Duodenal mucosa (tissue), 2 donors: ENCODE results near the gene UBAP1L.
"Not testable (repeated sequence)": the region's sequence is repeated elsewhere in the genome, so short reads cannot be mapped to it uniquely, and the experiment has no call there.

Source experiments
- H3K27ac ChIP-seq: one replicate; pipeline ENCODE4 v1.7.0; 2013; ENCODE audit warnings: low read depth, low read length
- H3K27me3 ChIP-seq, 2 donors: one replicate each; pipeline ENCODE4 v1.7.0; 2013; ENCODE audit warnings: low read length in 2 of 2, control low read depth in 1 of 2; ENCODE audit not compliant: insufficient read depth in 2 of 2, control insufficient read depth in 1 of 2
- H3K36me3 ChIP-seq, 2 donors: one replicate each; pipeline ENCODE4 v1.7.0; 2013; ENCODE audit warnings: low read length in 2 of 2, control low read depth in 1 of 2; ENCODE audit not compliant: insufficient read depth in 2 of 2, control insufficient read depth in 1 of 2
- H3K4me1 ChIP-seq, 2 donors: one replicate each; pipeline ENCODE4 v1.7.0; 2013; ENCODE audit warnings: low read length in 2 of 2, control low read depth in 1 of 2; ENCODE audit not compliant: insufficient read depth in 2 of 2, control insufficient read depth in 1 of 2
- H3K4me3 ChIP-seq, 2 donors: one replicate each; pipeline ENCODE4 v1.7.0; 2013; ENCODE audit warnings: low read length in 2 of 2, low read depth in 1 of 2
- H3K9ac ChIP-seq, 2 donors: one replicate each; pipeline ENCODE4 v1.7.0; 2013; ENCODE audit warnings: low read length in 2 of 2, low read depth in 1 of 2
- H3K9me3 ChIP-seq, 2 donors: one replicate each; pipeline ENCODE4 v1.7.0; 2013; ENCODE audit warnings: low read length in 2 of 2, control low read depth in 1 of 2; ENCODE audit not compliant: control insufficient read depth in 1 of 2

The UBAP1L gene

DNA sequence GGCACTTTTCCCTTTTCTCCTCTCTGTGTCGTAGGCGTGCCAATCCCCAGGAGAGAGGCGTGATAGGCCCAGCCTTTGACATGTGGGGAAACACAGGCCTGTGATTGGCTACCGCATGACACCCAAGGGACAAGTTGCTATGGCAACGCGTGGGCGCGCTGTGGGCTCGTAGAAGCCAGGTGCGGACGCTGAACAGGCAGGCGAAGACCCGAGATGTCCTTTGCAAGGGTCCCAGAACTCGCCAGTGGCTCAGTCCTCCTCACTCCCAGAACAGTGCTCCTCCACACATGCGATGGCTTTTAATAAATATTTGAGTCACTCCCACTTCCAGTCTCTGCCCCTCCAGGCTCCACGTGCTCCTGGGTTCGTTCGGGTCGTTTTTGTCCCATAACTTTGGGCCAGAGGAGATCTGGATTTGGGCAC lies 65.6 kb downstream of the UBAP1L start:
- Histone ChIP-seq H3K4me1 (peaks cover 25 to 27% of the 10 kb centered on the region in 2 donors), H3K27me3 (no peaks in the 10 kb centered on the region), H3K36me3 (peaks cover 3 to 9% of the 10 kb centered on the region in 2 donors), H3K9me3 (no peaks in the 10 kb centered on the region), H3K9ac (no peak overlapping the region), H3K4me3 (peak overlapping the region; percentile 50 to 70), H3K27ac (no peak overlapping the region)

DNA sequence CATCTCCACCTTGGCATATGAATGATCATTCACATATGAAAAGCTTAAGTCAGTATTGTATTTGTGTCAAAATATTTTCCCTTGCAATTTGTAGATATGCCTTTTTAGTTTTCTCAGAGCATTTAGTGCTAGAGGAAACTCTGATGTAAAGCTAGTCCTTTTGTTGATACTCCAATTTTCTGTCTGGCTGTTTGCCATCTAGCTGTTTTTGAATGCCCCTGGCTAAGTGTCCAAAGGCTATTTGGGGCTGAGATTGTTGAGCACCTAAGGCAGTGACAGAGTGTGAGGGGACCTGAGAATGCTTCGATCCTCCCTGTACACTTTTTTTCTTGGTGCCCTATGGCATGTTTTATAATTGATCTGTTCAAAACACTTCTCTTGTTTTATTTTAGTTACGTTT lies 66.8 kb downstream of the UBAP1L start:
- Histone ChIP-seq H3K36me3 (peaks cover 3 to 4% of the 10 kb centered on the region in 2 donors), H3K9me3 (no peaks in the 10 kb centered on the region), H3K27me3 (no peaks in the 10 kb centered on the region), H3K4me3 (no peak overlapping the region), H3K9ac (no peak overlapping the region), H3K4me1 (peaks cover 34 to 36% of the 10 kb centered on the region in 2 donors), H3K27ac (no peak overlapping the region)

DNA sequence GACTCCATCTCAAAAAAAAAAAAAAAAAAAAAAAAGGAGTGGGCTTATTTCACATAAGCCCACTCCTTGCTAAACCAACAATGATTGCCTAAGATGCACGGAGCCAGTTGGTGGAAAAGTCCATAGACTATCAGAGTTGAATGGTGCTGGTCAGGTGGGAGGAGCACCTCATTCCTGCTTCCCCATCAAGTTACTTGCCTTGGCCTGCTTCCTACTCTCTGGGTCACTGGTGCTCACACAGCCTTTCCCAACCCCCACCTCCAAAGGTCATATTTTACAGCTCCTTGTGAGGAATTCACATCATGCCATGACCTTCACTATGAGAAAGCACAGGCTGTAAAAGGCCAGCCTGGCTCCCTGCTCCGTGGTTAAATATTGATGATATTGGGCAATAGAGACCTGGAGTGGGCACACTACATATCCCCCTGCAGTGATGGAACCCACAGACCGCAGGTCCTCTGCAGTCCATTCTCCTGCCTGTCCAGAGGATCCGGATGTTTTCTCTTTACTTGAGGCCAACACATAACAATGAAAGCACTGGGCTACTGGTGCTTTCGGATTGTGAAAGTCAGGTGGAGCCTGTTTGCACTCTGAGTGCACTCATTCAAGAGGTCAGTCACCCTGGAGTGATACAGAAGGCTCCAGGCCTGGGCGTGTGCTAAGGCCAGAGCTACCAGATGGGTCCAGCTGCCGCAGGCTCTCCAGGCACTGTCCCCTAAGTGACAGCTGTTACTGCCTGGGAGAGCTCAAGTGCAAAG lies 70.1 kb downstream of the UBAP1L start, which contains the start of gene SLC51B:
SLC51B (plus strand) TSS at position 664 of the 758 bp plus-strand sequence. CDS start 4,618 bp downstream, outside the sequence.
- peak within 1 kb of the TSS; percentile 76 for H3K27ac ChIP-seq
- H3K36me3 ChIP-seq, result no peaks in the 10 kb centered on the region
- peak within 1 kb of the TSS; percentile 45 to 49 for H3K9ac ChIP-seq
- H3K9me3 ChIP-seq, result no peaks in the 10 kb centered on the region
- peaks cover 48 to 49% of the 10 kb centered on the region in 2 donors for H3K4me1 ChIP-seq
- peak within 1 kb of the TSS; percentile 65 to 69 for H3K4me3 ChIP-seq
- H3K27me3 ChIP-seq, result no peaks in the 10 kb centered on the region

DNA sequence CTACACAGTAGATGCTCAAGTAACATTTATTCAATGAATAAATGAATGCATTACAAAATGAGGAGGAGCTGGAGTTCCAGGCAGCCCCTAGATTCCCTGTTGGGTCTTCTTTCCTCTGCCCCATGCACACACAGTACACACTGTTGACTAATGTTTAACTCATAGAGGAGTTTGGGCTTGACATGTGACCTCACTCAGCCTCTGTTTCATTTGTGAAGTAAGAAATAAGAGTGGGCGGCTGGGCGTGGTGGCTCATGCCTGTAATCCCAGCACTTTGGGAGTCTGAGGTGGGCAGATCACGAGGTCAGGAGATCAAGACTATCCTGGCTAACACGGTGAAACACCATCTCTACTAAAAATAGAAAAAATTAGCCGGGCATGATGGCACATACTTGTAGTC lies 70.8 kb downstream of the UBAP1L start:
- not testable (repeated sequence) for H3K27me3 ChIP-seq, H3K9ac ChIP-seq, H3K9me3 ChIP-seq, H3K36me3 ChIP-seq, H3K27ac ChIP-seq
- Histone ChIP-seq H3K4me3 (peak overlapping the region in 1 of 2 donors; percentile 46), H3K4me1 (peaks cover 43 to 47% of the 10 kb centered on the region in 2 donors)

DNA sequence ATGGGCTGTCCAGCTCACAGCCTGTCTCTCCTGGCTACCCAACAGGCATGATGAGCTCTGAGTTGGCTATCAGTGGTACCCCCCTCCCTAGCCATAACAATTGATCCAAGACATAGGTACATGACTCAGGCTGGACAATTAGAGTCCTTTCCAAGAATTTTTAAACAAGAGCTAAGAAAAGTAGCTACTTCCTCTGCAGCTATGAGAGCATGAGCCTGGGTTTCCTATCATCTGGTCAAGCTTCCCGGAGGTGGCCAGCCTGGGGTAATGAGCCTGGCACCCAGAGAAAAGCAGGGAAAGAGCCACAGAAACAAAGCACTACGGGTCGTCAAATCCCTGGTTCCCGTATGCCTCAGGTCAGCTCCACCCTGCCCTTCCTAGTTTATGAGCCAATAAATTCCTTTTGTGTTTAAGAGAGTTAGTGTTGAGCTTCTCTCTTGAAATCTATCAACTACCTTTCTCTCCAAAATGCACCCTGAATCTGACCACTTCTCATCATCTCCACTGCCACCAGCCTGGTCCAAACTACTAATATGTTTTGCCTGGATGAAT lies 72.1 kb downstream of the UBAP1L start:
- Histone ChIP-seq H3K27me3 (no peaks in the 10 kb centered on the region), H3K36me3 (no peaks in the 10 kb centered on the region), H3K4me3 (no peak overlapping the region), H3K27ac (peak overlapping the region; percentile 5), H3K9me3 (no peaks in the 10 kb centered on the region), H3K4me1 (peaks cover 42 to 51% of the 10 kb centered on the region in 2 donors), H3K9ac (no peak overlapping the region)
